ENCODE measurements around the gene SNRPF.
"Not testable (repeated sequence)": the region's sequence is repeated elsewhere in the genome, so short reads cannot be mapped to it uniquely, and the experiment has no call there.

- not testable (repeated sequence) for TF ChIP-seq POLR2AphosphoS5 (IDR thresholded peaks at IDR 0.05; ENCODE audit: borderline replicate concordance, low read depth, low read length); EZH2 (IDR thresholded peaks at IDR 0.05); FOXP2 (optimal IDR thresholded peaks at IDR 0.05; ENCODE audit: control extremely low read depth, extremely low read length, insufficient read depth)
Observed at GRCh38 chr12:95812155-95812554, 46.6 kb upstream of the SNRPF start.
